Pancreas (tissue), 10 donors: ENCODE results near the gene CKMT1B. TPM values are rescaled to one million over a fixed set of nuclear protein-coding genes. Genes with fewer than 3 reads are reported as not detected.
A peak's percentile ranks its signal among the peaks of the same experiment; 100 is the strongest.
"Not testable (repeated sequence)": the region's sequence is repeated elsewhere in the genome, so short reads cannot be mapped to it uniquely, and the experiment has no call there.

ENCODE experiments used
- ATAC-seq, 4 donors: fragments of 200-7000 bp; cut with Tn5 transposase; one replicate each; pipeline versions ENCODE4 v1.8.0 to v1.9.1; 2020; ENCODE audit warnings: mild to moderate bottlenecking in 4 of 4, moderate library complexity in 4 of 4
- DNase-seq, 6 donors: peaks; one replicate each; pipeline ENCODE4 v3.0.0-alpha.2; 2020
- FAIRE-seq: peaks from 2 replicates; lab custom pipeline; 2012; peaks lifted over from hg19 to GRCh38; lab: Jason Lieb, UNC
- H3K27ac ChIP-seq, 4 donors: fragments of 200-600 bp; sonication (generic); 1 replicate in 3 of 4; 2 replicates in 1 of 4; pipeline versions ENCODE4 v1.5.0 to v1.8.0; 2020
- H3K27me3 ChIP-seq, 4 donors: fragments of 200-600 bp; one replicate each; pipeline ENCODE4 v1.8.0; 2021
- H3K36me3 ChIP-seq, 3 donors: fragments of 200-600 bp; sonication (generic) in 1 of 3; one replicate each; pipeline versions ENCODE4 v1.5.0 to v1.8.0; 2020 to 2021
- H3K4me1 ChIP-seq, 3 donors: fragments of 200-600 bp; one replicate each; pipeline ENCODE4 v1.8.0; 2021
- H3K4me3 ChIP-seq, 4 donors: fragments of 200-600 bp; sonication (generic) in 2 of 4; one replicate each; pipeline versions ENCODE4 v1.5.0 to v1.8.0; 2020 to 2021
- H3K9me3 ChIP-seq, 4 donors: fragments of 200-600 bp; one replicate each; pipeline ENCODE4 v1.8.0; 2021
- CTCF ChIP-seq, 4 donors: fragments of 200-600 bp; sonication (generic) in 3 of 4; IDR thresholded peaks; one replicate each; pipeline versions ENCODE4 v1.5.0 to v1.8.0; 2021; ENCODE audit warnings: antibody characterized with exemption in 4 of 4
- WGBS, 2 donors: extraction: QIAGEN DNeasy Blood & Tissue Kit; methylation state at CpG; one replicate each; pipeline ENCODE4 v1.1.7; 2013; 5-methylcytosine and 5-hydroxymethylcytosine counted together
- intact Hi-C, 3 donors: fragments of 100-400 bp; cut with DNase I; formaldehyde crosslinking; loops; one replicate each; pipeline versions ENCODE4 v1.11.1 to v1.14.2; 2022
- polyA plus RNA-seq, 2 donors: library from polyadenylated mRNA; stranded (reverse); fragments of 200-250 nt; gene quantifications; one replicate each; pipeline ENCODE4 v1.2.3, GENCODE V29; 2013
- total RNA-seq, 6 donors: library from RNA; stranded (reverse); fragmentation: NEBNext Ultra II Directional in 4 of 6; extraction: Animal tissue kit (Norgen Biotek cat#: 25700) in 4 of 6; gene quantifications; one replicate each; pipeline versions ENCODE4 v1.2.1 to v1.2.4, GENCODE V29; 2021 to 2023
- donor health status: healthy with polysubstance abuse.
- donor health status: DM: no; HTN: no; CAD: no; lungs with moderate emphysema.
- donor health status: DM: no; HTN: no; CAD: no.
- donor health status: control.
- donor health status: control.
- donor health status: Bipolar disorder and iron deficiency.
- donor health status: DM: yes; HTN: yes; CAD: no.
- donor health status: DM: no; HTN: no; CAD: no.
- donor health status: DM: no; HTN: no; CAD: no.
- donor health status: DM: yes; HTN: yes; CAD: no.

The CKMT1B gene
- total and polyA plus RNA-seq, 8 donors = 0.97 to 8.5 (median 3.1) TPM

- H3K27me3 ChIP-seq, H3K36me3 ChIP-seq, H3K4me1 ChIP-seq, FAIRE-seq, H3K4me3 ChIP-seq, H3K9me3 ChIP-seq, ATAC-seq, DNase-seq, H3K27ac ChIP-seq, intact Hi-C loops: not testable (repeated sequence)
- WGBS, 2 donors = 77 to 89% methylated on average over 6 of the region's 6 CpGs
These were observed 8.4 kb downstream of the CKMT1B start for GRCh38 chr15:43602233-43602632.

- H3K9me3 ChIP-seq, H3K4me1 ChIP-seq, ATAC-seq, H3K36me3 ChIP-seq, H3K4me3 ChIP-seq, H3K27ac ChIP-seq, H3K27me3 ChIP-seq, FAIRE-seq, intact Hi-C loops, DNase-seq: not testable (repeated sequence)
- WGBS, 2 donors = 46 to 60% methylated on average over 3 to 4 of the region's 8 CpGs
These were observed 23.9 kb downstream of the CKMT1B start for GRCh38 chr15:43617750-43618149.

GRCh38 chr15:43618700-43619099, 24.9 kb downstream of the CKMT1B start, which contains the start of gene STRC:
Gene STRC (minus strand): TSS chr15:43618800. CDS start chr15:43618722, 78 bp downstream.
- H3K4me3 ChIP-seq, FAIRE-seq, H3K4me1 ChIP-seq, H3K36me3 ChIP-seq, H3K27ac ChIP-seq, H3K9me3 ChIP-seq, intact Hi-C loops, DNase-seq, H3K27me3 ChIP-seq, ATAC-seq: not testable (repeated sequence)
- WGBS, 2 donors = no CpG with 5 or more reads among the region's 2 CpGs

- peak in 1 of 4 donors; percentile 18 for ATAC-seq
- H3K4me1 ChIP-seq, H3K9me3 ChIP-seq, intact Hi-C loops, H3K27me3 ChIP-seq, H3K36me3 ChIP-seq, H3K27ac ChIP-seq, H3K4me3 ChIP-seq, DNase-seq, FAIRE-seq: not testable (repeated sequence)
- WGBS, 2 donors = 60 to 62% methylated on average over 5 of the region's 7 CpGs
These were observed 28.4 kb downstream of the CKMT1B start for GRCh38 chr15:43622068-43622799.

GRCh38 chr15:43625106-43625505, 31.3 kb downstream of the CKMT1B start:
- intact Hi-C loops = no loop called here

GRCh38 chr15:43626937-43627336, 33.1 kb downstream of the CKMT1B start:
- H3K9me3 ChIP-seq, H3K27ac ChIP-seq, H3K4me3 ChIP-seq, H3K27me3 ChIP-seq, FAIRE-seq, ATAC-seq, intact Hi-C loops, H3K4me1 ChIP-seq, H3K36me3 ChIP-seq, DNase-seq: not testable (repeated sequence)

More at GRCh38 chr15:43625106-43625505, 31.3 kb downstream of the CKMT1B start:
- Histone ChIP-seq H3K9me3 (no peaks in the 10 kb centered on the region), H3K36me3 (no peaks in the 10 kb centered on the region), H3K27ac (no peak overlapping the region), H3K27me3 (no peaks in the 10 kb centered on the region), H3K4me1 (no peaks in the 10 kb centered on the region), H3K4me3 (no peak overlapping the region)
- ATAC-seq (no peak), DNase-seq (no peak), FAIRE-seq (no peak)
- WGBS, 2 donors = 26 to 27% methylated on average over 5 of the region's 5 CpGs
- TF ChIP-seq CTCF (IDR thresholded peaks at IDR 0.05) = no peak

GRCh38 chr15:43638464-43639204, 44.8 kb downstream of the CKMT1B start:
- H3K4me1 ChIP-seq, H3K27me3 ChIP-seq, H3K9me3 ChIP-seq, FAIRE-seq, intact Hi-C loops, H3K4me3 ChIP-seq, ATAC-seq, DNase-seq, H3K36me3 ChIP-seq, H3K27ac ChIP-seq: not testable (repeated sequence)
- 93 to 99% methylated on average over 8 of the region's 8 CpGs for WGBS, 2 donors

Other genes with a start within 250 kb of the CKMT1B start
- gene ZSCAN29, start 223.0 kb upstream of the CKMT1B start, total RNA-seq = 10 to 100 TPM; 11.2 to 18.8 (median 13.4) TPM
- 1 to 10 TPM; 7.0 to 7.8 TPM for gene ZSCAN29, start 223.0 kb upstream of the CKMT1B start, polyA plus RNA-seq
- 10 to 100 TPM in 2 of 6 donors, 1 to 10 TPM in 4; 7.0 to 14.8 (median 9.6) TPM for gene TUBGCP4, start 222.9 kb upstream of the CKMT1B start, total RNA-seq
- gene TUBGCP4, start 222.9 kb upstream of the CKMT1B start, polyA plus RNA-seq = 1 to 10 TPM; 4.8 to 4.9 TPM
- gene TP53BP1, start 100.9 kb upstream of the CKMT1B start, total RNA-seq = 10 to 100 TPM; 12.6 to 31.8 (median 15.2) TPM
- 10 to 100 TPM; 12.4 to 19.0 TPM for gene TP53BP1, start 100.9 kb upstream of the CKMT1B start, polyA plus RNA-seq
- 1 to 10 TPM in 3 of 6 donors, under 1 TPM in 3; 0.59 to 4.1 (median 1.6) TPM for gene MAP1A, start 76.4 kb upstream of the CKMT1B start, total RNA-seq
- gene MAP1A, start 76.4 kb upstream of the CKMT1B start, polyA plus RNA-seq = 1 to 10 TPM; 1.3 to 1.7 TPM
- gene PPIP5K1, start 3.8 kb upstream of the CKMT1B start, total RNA-seq = 10 to 100 TPM; 13.3 to 39.9 (median 17.2) TPM
- 10 to 100 TPM; 11.3 to 16.0 TPM for gene PPIP5K1, start 3.8 kb upstream of the CKMT1B start, polyA plus RNA-seq
- gene STRC, start 24.8 kb downstream of the CKMT1B start, total RNA-seq = under 1 TPM in 5 of 6 donors, not detected in 1; 0.28 to 0.43 (median 0.32) TPM
- under 1 TPM; 0.46 to 0.82 TPM for gene STRC, start 24.8 kb downstream of the CKMT1B start, polyA plus RNA-seq
- 1 to 10 TPM; 1.2 to 4.2 (median 1.9) TPM for gene CATSPER2, start 54.8 kb downstream of the CKMT1B start, total RNA-seq
- 1 to 10 TPM; 8.3 to 9.9 TPM for gene CATSPER2, start 54.8 kb downstream of the CKMT1B start, polyA plus RNA-seq
- 1 to 10 TPM in 5 of 6 donors, under 1 TPM in 1; 0.93 to 4.6 (median 3.6) TPM for gene CKMT1A, start 99.8 kb downstream of the CKMT1B start, total RNA-seq
- 1 to 10 TPM; 2.0 to 6.7 TPM for gene CKMT1A, start 99.8 kb downstream of the CKMT1B start, polyA plus RNA-seq
- 100 to 1,000 TPM; 130 to 290 (median 248) TPM for gene PDIA3, start 152.4 kb downstream of the CKMT1B start, total RNA-seq
- gene PDIA3, start 152.4 kb downstream of the CKMT1B start, polyA plus RNA-seq = 100 to 1,000 TPM; 144 to 189 TPM
- 1 to 10 TPM; 1.2 to 3.1 (median 2.0) TPM for gene ELL3, start 182.9 kb downstream of the CKMT1B start, total RNA-seq
- gene ELL3, start 182.9 kb downstream of the CKMT1B start, polyA plus RNA-seq = 1 to 10 TPM; 1.9 to 2.1 TPM
- 100 to 1,000 TPM; 245 to 540 (median 381) TPM for gene SERF2, start 198.3 kb downstream of the CKMT1B start, total RNA-seq
- gene SERF2, start 198.3 kb downstream of the CKMT1B start, polyA plus RNA-seq = 1,000 to 10,000 TPM in 1 of 2 donors, 100 to 1,000 TPM in 1; 943 to 1,722 TPM
- gene SERINC4, start 206.2 kb downstream of the CKMT1B start, total RNA-seq = under 1 TPM in 2 of 6 donors, not detected in 4; 0.14 to 0.22 TPM
- gene SERINC4, start 206.2 kb downstream of the CKMT1B start, polyA plus RNA-seq = under 1 TPM; 0.23 to 0.47 TPM
- gene HYPK, start 206.6 kb downstream of the CKMT1B start, total RNA-seq = 1 to 10 TPM; 3.1 to 7.1 (median 5.1) TPM
- gene HYPK, start 206.6 kb downstream of the CKMT1B start, polyA plus RNA-seq = 10 to 100 TPM in 1 of 2 donors, 1 to 10 TPM in 1; 5.0 to 25.6 TPM
- gene MFAP1, start 230.7 kb downstream of the CKMT1B start, total RNA-seq = 10 to 100 TPM in 2 of 6 donors, 1 to 10 TPM in 4; 5.2 to 11.9 (median 7.5) TPM
- gene MFAP1, start 230.7 kb downstream of the CKMT1B start, polyA plus RNA-seq = 10 to 100 TPM in 1 of 2 donors, 1 to 10 TPM in 1; 5.0 to 10.1 TPM
- gene WDR76, start 233.0 kb downstream of the CKMT1B start, total RNA-seq = 1 to 10 TPM; 2.3 to 3.3 (median 2.7) TPM
- gene WDR76, start 233.0 kb downstream of the CKMT1B start, polyA plus RNA-seq = 1 to 10 TPM in 1 of 2 donors, under 1 TPM in 1; 0.72 to 1.2 TPM